Right cardiac atrium (tissue), 5 donors: Measurements from ENCODE around the gene C10orf143. TPM values are rescaled to one million over a fixed set of nuclear protein-coding genes. Genes with fewer than 3 reads are reported as not detected.
"Not testable (repeated sequence)": the region's sequence is repeated elsewhere in the genome, so short reads cannot be mapped to it uniquely, and the experiment has no call there.

Experiments used
- ATAC-seq, 2 donors: fragments of 200-7000 bp; cut with Tn5 transposase; one replicate each; pipeline versions ENCODE4 v1.8.0 to v1.9.1; 2020; ENCODE audit warnings: moderate library complexity in 2 of 2, mild to moderate bottlenecking in 1 of 2
- DNase-seq, 3 donors: peaks; one replicate each; pipeline ENCODE4 v3.0.0-alpha.2; 2020
- H3K27ac ChIP-seq: one replicate; pipeline ENCODE4 v1.5.1; 2013; ENCODE audit warnings: mild to moderate bottlenecking, low read length, control low read depth, moderate library complexity
- H3K27me3 ChIP-seq: one replicate; pipeline ENCODE4 v1.6.1; 2013; ENCODE audit not compliant: control insufficient read depth, insufficient read depth
- H3K4me1 ChIP-seq: one replicate; pipeline ENCODE4 v1.6.1; 2013; ENCODE audit warnings: low read length; ENCODE audit not compliant: control insufficient read depth, insufficient read depth
- H3K4me3 ChIP-seq: one replicate; pipeline ENCODE4 v1.5.1; 2013; ENCODE audit warnings: low read length, control low read depth
- H3K9me3 ChIP-seq: one replicate; pipeline ENCODE4 v1.6.1; 2013; ENCODE audit warnings: low read length; ENCODE audit not compliant: control insufficient read depth
- WGBS: extraction: QIAGEN DNeasy Blood & Tissue Kit; methylation state at CpG from one replicate; pipeline ENCODE4 v1.1.7; 2013; 5-methylcytosine and 5-hydroxymethylcytosine counted together
- intact Hi-C, 4 donors: fragments of 100-400 bp; cut with DNase I; formaldehyde crosslinking; loops; one replicate each; pipeline versions ENCODE4 v1.11.0 to v1.14.0; 2022 to 2023
- polyA plus RNA-seq: library from polyadenylated mRNA; stranded (reverse); fragments of 200-250 nt; gene quantifications from one replicate; pipeline ENCODE4 v1.2.3, GENCODE V29; 2013
- total RNA-seq, 4 donors: library from RNA; stranded (reverse); fragmentation: NEBNext Ultra II Directional; extraction: Animal tissue kit (Norgen Biotek cat#: 25700); gene quantifications; one replicate each; pipeline ENCODE4 v1.2.1, GENCODE V29; 2021
- donor health status: healthy with polysubstance abuse.
- donor health status: DM: no; HTN: yes; CAD: no.
- donor health status: DM: no; HTN: no; CAD: no.
- donor health status: DM: no; HTN: yes; CAD: no; lungs with severe emphysema.
- donor health status: DM: yes; HTN: yes; CAD: no.

Gene C10orf143
- total and polyA plus RNA-seq, 5 donors = 1.7 to 4.0 (median 2.4) TPM

DNA sequence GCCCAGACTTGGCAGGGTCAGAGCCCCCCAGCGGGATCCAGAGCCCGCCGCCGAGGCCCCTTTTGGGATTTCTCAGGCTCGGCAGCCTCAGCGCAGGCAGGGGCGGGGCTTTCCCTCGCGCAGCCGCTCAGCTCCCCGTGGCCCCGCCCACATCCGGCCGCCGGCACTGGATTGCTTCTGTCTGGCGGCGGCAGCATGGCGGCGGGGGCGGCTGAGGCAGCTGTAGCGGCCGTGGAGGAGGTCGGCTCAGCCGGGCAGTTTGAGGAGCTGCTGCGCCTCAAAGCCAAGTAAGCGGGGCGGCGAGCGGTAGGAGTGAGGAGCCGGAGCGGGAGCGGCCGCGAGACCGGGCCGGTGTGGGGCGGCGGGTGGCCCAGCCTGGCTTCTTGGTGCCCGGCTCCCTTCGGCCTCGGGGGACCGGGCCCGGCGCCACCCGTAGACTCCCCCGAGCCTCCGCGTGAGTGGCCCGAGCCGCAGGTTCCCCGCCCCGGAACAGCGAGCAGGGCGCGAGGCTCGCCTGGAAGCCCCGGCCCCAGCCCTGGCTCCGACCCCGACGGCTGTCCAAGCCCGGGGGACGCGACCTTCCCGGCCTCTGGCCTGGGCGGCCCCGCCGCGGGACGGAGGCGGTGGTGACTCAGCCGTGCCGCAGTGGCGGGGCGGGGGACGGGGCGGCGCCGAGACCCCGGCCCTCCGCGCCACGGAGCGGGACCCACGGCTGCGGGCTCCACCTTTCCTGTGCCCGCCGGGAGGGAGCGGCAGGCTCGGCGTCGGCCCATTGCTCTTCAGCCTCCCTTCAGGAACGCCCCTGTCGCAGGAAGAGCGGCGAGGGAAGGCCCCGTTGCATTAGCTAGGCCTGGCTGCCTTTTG lies 25.8 kb upstream of the C10orf143 start, which contains the start of gene GLRX3:
Gene GLRX3, plus strand, starts transcription at position 166 of the 864 bp plus-strand sequence. Its CDS starts 30 bp downstream, at position 196.
- peak; percentile 93 to 98 (median 96) for DNase-seq
- under 1% methylated on average over 96 of the region's 96 CpGs for WGBS
- peak; percentile 97 for ATAC-seq
- H3K4me1 ChIP-seq = peaks cover 4% of the 10 kb centered on the region
- no peaks in the 10 kb centered on the region for H3K27me3 ChIP-seq
- H3K4me3 ChIP-seq = peak within 1 kb of the TSS; percentile 85
- intact Hi-C loops = no loop called here
- peak within 1 kb of the TSS; percentile 83 for H3K27ac ChIP-seq
- no peaks in the 10 kb centered on the region for H3K9me3 ChIP-seq

DNA sequence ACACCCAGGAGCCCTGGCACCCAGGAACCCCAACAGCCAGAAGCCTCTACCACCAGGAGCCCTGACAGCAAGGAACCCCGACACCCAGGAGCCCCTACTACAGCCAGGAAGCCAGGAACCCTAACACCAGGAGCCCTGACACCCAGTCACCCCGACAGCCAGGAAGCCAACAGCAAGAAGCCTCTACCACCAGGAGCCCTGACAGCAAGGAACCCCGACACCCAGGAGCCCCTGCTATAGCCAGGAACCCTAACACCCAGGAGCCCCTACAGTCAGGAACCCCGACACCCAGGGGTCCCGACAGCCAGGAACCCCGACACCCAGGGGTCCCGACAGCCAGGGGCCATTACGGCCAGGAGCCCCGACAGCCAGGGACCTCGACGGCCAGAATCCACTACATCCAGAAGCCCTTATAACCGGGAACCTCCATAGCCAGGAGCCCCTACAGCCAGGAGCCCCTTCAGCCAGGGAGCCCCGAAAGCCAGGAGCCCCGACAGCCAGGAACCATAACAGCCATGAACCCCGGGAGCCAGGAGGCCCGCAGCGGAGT lies 25.1 kb upstream of the C10orf143 start:
- ATAC-seq (no peak), DNase-seq (peak in 1 of 3 donors; percentile 56)
- Histone ChIP-seq H3K9me3 (no peaks in the 10 kb centered on the region), H3K27me3 (no peaks in the 10 kb centered on the region), H3K4me1 (peaks cover 4% of the 10 kb centered on the region), H3K4me3 (peak overlapping the region; percentile 85), H3K27ac (peak overlapping the region; percentile 65)
- WGBS = 22% methylated on average over 17 of the region's 17 CpGs
- intact Hi-C loops = no loop called here

DNA sequence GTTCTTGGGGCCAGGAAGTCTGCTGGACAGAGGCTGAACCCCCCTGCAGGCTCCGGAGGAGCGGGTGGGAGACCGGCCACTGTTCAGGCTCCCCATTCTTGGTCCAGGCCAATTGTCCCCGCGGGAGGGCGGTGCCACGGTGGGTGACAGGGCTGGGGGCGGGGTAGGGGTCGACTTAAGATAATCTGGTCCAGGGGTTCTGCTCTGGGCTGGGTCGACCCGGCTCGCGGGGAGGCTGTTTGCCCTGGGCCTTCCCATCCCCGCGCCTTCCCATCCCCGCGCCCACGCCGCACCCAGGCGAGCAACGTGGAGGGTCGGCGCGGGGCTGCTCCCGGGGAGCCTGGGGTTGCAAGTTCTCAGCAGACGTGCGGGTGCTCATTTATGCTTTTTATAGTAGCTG lies 18.3 kb upstream of the C10orf143 start:
- H3K4me3 ChIP-seq = no peak overlapping the region
- no peak for DNase-seq
- no peaks in the 10 kb centered on the region for H3K9me3 ChIP-seq
- 33% methylated on average over 27 of the region's 27 CpGs for WGBS
- no peak overlapping the region for H3K27ac ChIP-seq
- peak; percentile 31 to 52 for ATAC-seq
- no peaks in the 10 kb centered on the region for H3K27me3 ChIP-seq
- intact Hi-C loops = no loop called here
- no peaks in the 10 kb centered on the region for H3K4me1 ChIP-seq

- no peaks in the 10 kb centered on the region for H3K27me3 ChIP-seq
- no peaks in the 10 kb centered on the region for H3K4me1 ChIP-seq
- H3K9me3 ChIP-seq = no peaks in the 10 kb centered on the region
- ATAC-seq = no peak
- DNase-seq = no peak
- no peak overlapping the region for H3K4me3 ChIP-seq
- no peak overlapping the region for H3K27ac ChIP-seq
- intact Hi-C loops = no loop called here
- WGBS = 35% methylated on average over 3 of the region's 3 CpGs
Measured at GRCh38 chr10:130128062-130128781, 17.6 kb upstream of the C10orf143 start.

- intact Hi-C loops = no loop called here
- ATAC-seq (peak; percentile 85), DNase-seq (peak in 2 of 3 donors; percentile 38 to 67)
- H3K4me3 ChIP-seq = no peak overlapping the region
- H3K27ac ChIP-seq = no peak overlapping the region
- 15% methylated on average over 10 of the region's 10 CpGs for WGBS
- H3K9me3 ChIP-seq = no peaks in the 10 kb centered on the region
- H3K27me3 ChIP-seq = no peaks in the 10 kb centered on the region
- no peaks in the 10 kb centered on the region for H3K4me1 ChIP-seq
Measured at GRCh38 chr10:130127364-130128061, 16.9 kb upstream of the C10orf143 start.

GRCh38 chr10:130121486-130122079 lies 11.0 kb upstream of the C10orf143 start:
- no peak overlapping the region for H3K4me3 ChIP-seq
- DNase-seq (no peak), ATAC-seq (peak; percentile 20 to 48)
- H3K27me3 ChIP-seq = no peaks in the 10 kb centered on the region
- intact Hi-C loops = no loop called here
- no peak overlapping the region for H3K27ac ChIP-seq
- no peaks in the 10 kb centered on the region for H3K4me1 ChIP-seq
- H3K9me3 ChIP-seq = no peaks in the 10 kb centered on the region
- WGBS = 57% methylated on average over 13 of the region's 13 CpGs

DNA sequence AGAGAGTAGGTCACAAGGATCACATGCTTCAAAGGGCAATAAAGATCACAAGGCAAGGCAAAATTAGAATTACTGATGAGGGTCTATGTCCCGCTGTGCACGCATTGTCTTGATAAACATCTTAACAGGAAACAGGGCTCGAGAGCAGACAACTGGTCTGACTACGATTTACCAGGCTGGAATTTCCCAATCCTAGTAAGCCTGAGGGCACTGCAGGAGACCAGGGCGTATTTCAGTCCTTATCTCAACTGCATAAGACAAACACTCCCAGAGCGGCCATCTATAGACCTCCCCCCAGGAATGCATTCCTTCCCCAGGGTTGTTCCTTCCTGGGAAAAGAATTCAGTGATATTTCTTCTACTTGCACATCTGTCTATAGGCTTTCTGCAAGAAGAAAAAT lies 6.9 kb upstream of the C10orf143 start:
- H3K27me3 ChIP-seq, ATAC-seq, intact Hi-C loops, H3K4me3 ChIP-seq, H3K9me3 ChIP-seq, H3K4me1 ChIP-seq, H3K27ac ChIP-seq, DNase-seq: not testable (repeated sequence)
- 67% methylated on average over 6 of the region's 6 CpGs for WGBS

DNA sequence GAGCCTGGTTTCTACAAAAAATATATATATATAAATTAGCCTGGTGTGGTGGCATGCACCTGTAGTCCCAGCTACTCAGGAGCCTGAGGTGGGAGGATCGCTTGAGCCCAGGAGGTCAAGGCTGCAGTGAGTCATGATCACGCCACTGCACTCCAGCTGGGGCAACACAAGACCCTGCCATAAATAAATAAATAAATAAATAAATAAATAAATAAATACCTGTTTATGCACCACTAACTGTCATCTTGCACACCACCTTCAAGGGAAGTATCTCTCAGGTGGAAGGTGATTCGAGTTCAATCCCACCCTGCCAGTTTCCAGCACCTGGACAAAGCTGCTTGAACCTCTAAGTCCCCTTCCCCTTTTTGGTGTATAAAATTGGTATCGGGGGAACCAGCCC lies 6.3 kb upstream of the C10orf143 start:
- H3K27ac ChIP-seq, H3K9me3 ChIP-seq, ATAC-seq, H3K4me1 ChIP-seq, intact Hi-C loops, H3K27me3 ChIP-seq, DNase-seq, H3K4me3 ChIP-seq: not testable (repeated sequence)
- WGBS = 98% methylated on average over 4 of the region's 4 CpGs

DNA sequence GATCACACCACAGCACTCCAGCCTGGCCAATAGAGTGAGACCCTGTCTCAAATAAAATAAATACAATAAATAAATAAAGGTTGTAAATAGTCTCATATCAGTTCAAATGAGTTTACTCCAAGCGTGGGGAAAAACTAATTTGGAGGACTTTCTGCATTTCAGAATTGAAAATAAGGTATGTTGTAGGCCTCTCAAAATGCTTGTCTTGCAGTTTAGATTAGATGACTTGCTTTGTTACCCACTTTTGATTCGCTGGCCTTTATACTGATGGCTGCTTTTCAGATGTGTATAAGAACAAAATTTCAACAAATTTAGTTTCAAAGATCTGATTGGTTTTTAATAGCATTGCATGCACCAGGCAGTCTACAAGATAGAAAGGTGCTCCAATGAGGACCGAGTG lies 2.2 kb upstream of the C10orf143 start:
- Histone ChIP-seq H3K9me3 (no peaks in the 10 kb centered on the region), H3K4me3 (no peak overlapping the region), H3K27me3 (no peaks in the 10 kb centered on the region), H3K4me1 (peaks cover 3% of the 10 kb centered on the region), H3K27ac (no peak overlapping the region)
- DNase-seq (no peak), ATAC-seq (no peak)
- intact Hi-C loops = no loop called here
- WGBS = 95% methylated on average over 3 of the region's 3 CpGs

DNA sequence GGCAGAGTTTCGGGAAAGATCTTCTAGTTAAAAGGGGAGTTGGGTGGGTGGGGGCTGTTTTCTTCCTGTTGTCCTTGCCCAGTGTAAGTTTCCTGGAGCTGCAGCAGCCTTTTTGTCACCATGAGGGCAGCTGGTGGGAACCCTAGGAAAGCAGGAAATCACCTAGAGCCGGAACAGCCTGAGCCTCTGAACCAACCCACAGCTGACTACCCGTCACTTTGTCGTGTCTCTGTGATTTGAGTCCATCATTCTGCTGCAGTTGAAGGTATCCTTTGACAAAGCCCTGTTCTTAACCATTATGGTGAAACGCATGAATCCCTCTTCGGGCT lies 1.2 kb upstream of the C10orf143 start:
- Histone ChIP-seq H3K9me3 (no peaks in the 10 kb centered on the region), H3K27me3 (no peaks in the 10 kb centered on the region), H3K4me3 (peak overlapping the region; percentile 72), H3K27ac (peak overlapping the region; percentile 91), H3K4me1 (peaks cover 3% of the 10 kb centered on the region)
- DNase-seq (no peak), ATAC-seq (no peak)
- 75% methylated on average over 6 of the region's 6 CpGs for WGBS
- intact Hi-C loops = no loop called here
